Thoracic aorta (tissue), 2 donors: ENCODE data around the gene LYZ. TPM values are rescaled to one million over a fixed set of nuclear protein-coding genes. Genes with fewer than 3 reads are reported as not detected.

Experiments
- ATAC-seq: fragments of 150-250 bp; one replicate; pipeline ENCODE4 v1.8.0; 2017; ENCODE audit warnings: low read depth; ENCODE audit not compliant: insufficient number of reproducible peaks, low FRiP score
- DNase-seq: peaks from one replicate; pipeline ENCODE4 v3.0.0-alpha.2; 2020; ENCODE audit warnings: low spot score
- H3K27ac ChIP-seq, 2 donors: fragments of 200-600 bp; sonication (generic); 1 replicate in 1 of 2; 2 replicates in 1 of 2; pipeline ENCODE4 v1.5.1; 2016; ENCODE audit warnings: mild to moderate bottlenecking in 2 of 2, moderate library complexity in 2 of 2
- H3K27me3 ChIP-seq: fragments of 200-600 bp; sonication (generic); replicated peaks from 2 replicates; pipeline ENCODE4 v1.6.0; 2016; ENCODE audit warnings: mild to moderate bottlenecking; ENCODE audit not compliant: insufficient read depth
- H3K36me3 ChIP-seq: fragments of 200-600 bp; sonication (generic); one replicate; pipeline ENCODE4 v1.5.1; 2016
- H3K4me1 ChIP-seq, 2 donors: fragments of 200-600 bp; sonication (generic); 1 replicate in 1 of 2; 2 replicates in 1 of 2; pipeline versions ENCODE4 v1.5.1 to v1.6.0; 2016; ENCODE audit warnings: low read depth in 2 of 2, mild to moderate bottlenecking in 1 of 2; ENCODE audit not compliant: control insufficient read depth in 1 of 2
- H3K4me3 ChIP-seq: fragments of 200-600 bp; sonication (generic); 2 replicates; pipeline ENCODE4 v1.5.1; 2016; ENCODE audit warnings: mild to moderate bottlenecking
- H3K9me3 ChIP-seq: fragments of 200-600 bp; sonication (generic); 2 replicates; pipeline ENCODE4 v1.5.1; 2016
- total RNA-seq, 2 donors: library from RNA; depleted of rRNA; stranded (reverse); fragments of >200 nt; gene quantifications; one replicate each; pipeline versions ENCODE4 v1.1.0 to v1.2.3, GENCODE V29; 2016
- TF ChIP-seq, protein P1 (sequence below): fragments of 200-600 bp; sonication (generic); IDR thresholded peaks from one replicate; pipeline ENCODE4 v1.5.1; 2019; ENCODE audit warnings: antibody characterized with exemption

The LYZ gene
- total RNA-seq, 2 donors from 2014 or later = 91.2 to 99.9 TPM

GRCh38 chr12:69397978-69398377 is 49.8 kb downstream of the LYZ start:
- TF ChIP-seq, protein P1, sequence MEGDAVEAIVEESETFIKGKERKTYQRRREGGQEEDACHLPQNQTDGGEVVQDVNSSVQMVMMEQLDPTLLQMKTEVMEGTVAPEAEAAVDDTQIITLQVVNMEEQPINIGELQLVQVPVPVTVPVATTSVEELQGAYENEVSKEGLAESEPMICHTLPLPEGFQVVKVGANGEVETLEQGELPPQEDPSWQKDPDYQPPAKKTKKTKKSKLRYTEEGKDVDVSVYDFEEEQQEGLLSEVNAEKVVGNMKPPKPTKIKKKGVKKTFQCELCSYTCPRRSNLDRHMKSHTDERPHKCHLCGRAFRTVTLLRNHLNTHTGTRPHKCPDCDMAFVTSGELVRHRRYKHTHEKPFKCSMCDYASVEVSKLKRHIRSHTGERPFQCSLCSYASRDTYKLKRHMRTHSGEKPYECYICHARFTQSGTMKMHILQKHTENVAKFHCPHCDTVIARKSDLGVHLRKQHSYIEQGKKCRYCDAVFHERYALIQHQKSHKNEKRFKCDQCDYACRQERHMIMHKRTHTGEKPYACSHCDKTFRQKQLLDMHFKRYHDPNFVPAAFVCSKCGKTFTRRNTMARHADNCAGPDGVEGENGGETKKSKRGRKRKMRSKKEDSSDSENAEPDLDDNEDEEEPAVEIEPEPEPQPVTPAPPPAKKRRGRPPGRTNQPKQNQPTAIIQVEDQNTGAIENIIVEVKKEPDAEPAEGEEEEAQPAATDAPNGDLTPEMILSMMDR = no peak
- H3K4me3 ChIP-seq = no peak overlapping the region
- DNase-seq (no peak), ATAC-seq (no peak)
- no peak overlapping the region for H3K27ac ChIP-seq
- H3K27me3 ChIP-seq = no peaks in the 10 kb centered on the region
- no peaks in the 10 kb centered on the region for H3K36me3 ChIP-seq
- H3K4me1 ChIP-seq = peaks cover 0 to 18% of the 10 kb centered on the region in 2 donors
- peaks cover 3% of the 10 kb centered on the region for H3K9me3 ChIP-seq

DNA sequence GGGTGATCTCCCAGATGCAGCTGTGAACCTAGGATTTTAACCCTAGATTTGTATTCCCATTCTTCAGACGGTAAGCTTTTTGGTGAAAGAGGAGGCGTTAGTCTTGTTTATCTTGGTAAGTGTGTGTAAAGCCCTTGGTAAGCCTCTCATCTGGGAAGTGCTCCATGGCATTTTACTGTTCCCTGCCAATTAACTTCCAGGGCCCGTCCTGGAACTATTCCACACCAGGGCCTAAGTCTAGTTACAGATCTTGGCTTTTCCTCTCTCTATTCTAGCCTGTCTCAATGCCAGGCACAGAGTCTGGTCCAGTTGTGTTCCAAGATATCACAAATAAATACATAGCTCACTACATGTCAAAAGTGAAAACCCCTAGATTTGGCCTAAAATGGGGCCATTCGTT is 53.8 kb downstream of the LYZ start:
- DNase-seq = no peak
- Histone ChIP-seq H3K36me3 (no peaks in the 10 kb centered on the region), H3K27me3 (no peaks in the 10 kb centered on the region), H3K4me3 (no peak overlapping the region), H3K9me3 (peaks cover 3% of the 10 kb centered on the region), H3K27ac (peak overlapping the region; percentile 75 to 79), H3K4me1 (peaks cover 0 to 42% of the 10 kb centered on the region in 2 donors)
- peak; percentile 63 for ATAC-seq
- TF ChIP-seq, protein P1 = no peak

Other genes with a start within 250 kb of the LYZ start
- gene CPSF6, start 108.8 kb upstream of the LYZ start, total RNA-seq = 10 to 100 TPM; 27.5 to 48.7 TPM
- gene YEATS4, start 11.4 kb downstream of the LYZ start, total RNA-seq = 1 to 10 TPM; 5.7 to 9.7 TPM
- 10 to 100 TPM; 29.8 to 72.3 TPM for gene FRS2, start 122.0 kb downstream of the LYZ start, total RNA-seq
- 10 to 100 TPM; 82.4 to 89.6 TPM for gene CCT2, start 237.1 kb downstream of the LYZ start, total RNA-seq